ENCODE measurements around the gene GOLGA2. TPM values are rescaled to one million over a fixed set of nuclear protein-coding genes. Genes with fewer than 3 reads are reported as not detected.

Gene GOLGA2
- total RNA-seq, 1 donor from 2014 or later: 25.2 TPM

GRCh38 chr9:128292009-128292408, 16.2 kb upstream of the GOLGA2 start:
- Histone ChIP-seq H3K79me2 (ENCODE audit: low read depth) (no peaks in the 10 kb centered on the region), H3K36me3 (no peaks in the 10 kb centered on the region), H3K4me3 (no peak overlapping the region), H3K4me2 (no peak overlapping the region), H2AFZ (replicated peaks) (no peak overlapping the region), H3F3A (ENCODE audit: low read depth) (no peaks in the 10 kb centered on the region), H3K27ac (no peak overlapping the region), H3K27me3 (no peaks in the 10 kb centered on the region), H4K20me1 (ENCODE audit: low read depth) (no peaks in the 10 kb centered on the region), H3K9ac (no peak overlapping the region), H3K9me3 (ENCODE audit: low read depth) (no peaks in the 10 kb centered on the region), H3K4me1 (no peaks in the 10 kb centered on the region)
- no peaks in the 10 kb centered on the region for H3K27me3 Mint-ChIP-seq (ENCODE audit: insufficient read depth, low read depth)
- peaks cover 3% of the 10 kb centered on the region for H3K36me3 Mint-ChIP-seq
- H3K27ac Mint-ChIP-seq: no peak overlapping the region
- H3K4me1 Mint-ChIP-seq: peaks cover 7% of the 10 kb centered on the region
- no peak overlapping the region for H3K4me3 Mint-ChIP-seq
- DNase-seq (ENCODE audit: low spot score): no peak
- TF ChIP-seq EZH2 (IDR thresholded peaks at IDR 0.05) (no peak), CTCF (IDR thresholded peaks at IDR 0.05) (no peak)
- no peaks in the 10 kb centered on the region for H3K9me3 Mint-ChIP-seq

GRCh38 chr9:128288273-128289004, 12.6 kb upstream of the GOLGA2 start:
- Histone ChIP-seq H3K79me2 (ENCODE audit: low read depth) (no peaks in the 10 kb centered on the region), H3K36me3 (no peaks in the 10 kb centered on the region), H3K4me3 (no peak overlapping the region), H3K4me1 (no peaks in the 10 kb centered on the region), H3F3A (ENCODE audit: low read depth) (no peaks in the 10 kb centered on the region), H2AFZ (replicated peaks) (no peak overlapping the region), H4K20me1 (ENCODE audit: low read depth) (no peaks in the 10 kb centered on the region), H3K27me3 (no peaks in the 10 kb centered on the region), H3K4me2 (no peak overlapping the region), H3K27ac (no peak overlapping the region), H3K9ac (no peak overlapping the region), H3K9me3 (ENCODE audit: low read depth) (no peaks in the 10 kb centered on the region)
- H3K27me3 Mint-ChIP-seq (ENCODE audit: insufficient read depth, low read depth): peaks cover 3% of the 10 kb centered on the region
- H3K4me1 Mint-ChIP-seq: no peaks in the 10 kb centered on the region
- H3K36me3 Mint-ChIP-seq: peaks cover 3% of the 10 kb centered on the region
- DNase-seq (ENCODE audit: low spot score): no peak
- H3K4me3 Mint-ChIP-seq: no peak overlapping the region
- no peak overlapping the region for H3K27ac Mint-ChIP-seq
- TF ChIP-seq EZH2phosphoT487 (IDR thresholded peaks at IDR 0.05): no peak
- TF ChIP-seq CTCF (IDR thresholded peaks at IDR 0.05): no peak
- no peak for TF ChIP-seq EZH2 (IDR thresholded peaks at IDR 0.05)
- no peaks in the 10 kb centered on the region for H3K9me3 Mint-ChIP-seq

GRCh38 chr9:128286440-128286839, 10.6 kb upstream of the GOLGA2 start:
- H3K27me3 ChIP-seq: no peaks in the 10 kb centered on the region
- H4K20me1 ChIP-seq (ENCODE audit: low read depth): no peaks in the 10 kb centered on the region
- H3K27ac ChIP-seq: no peak overlapping the region
- H3K9ac ChIP-seq: no peak overlapping the region
- Mint-ChIP-seq H3K9me3 (no peaks in the 10 kb centered on the region), H3K4me1 (no peaks in the 10 kb centered on the region), H3K4me3 (peak overlapping the region; percentile 64), H3K36me3 (peaks cover 3% of the 10 kb centered on the region), H3K27me3 (ENCODE audit: insufficient read depth, low read depth) (peaks cover 3% of the 10 kb centered on the region), H3K27ac (no peak overlapping the region)
- H3K36me3 ChIP-seq: no peaks in the 10 kb centered on the region
- H3K79me2 ChIP-seq (ENCODE audit: low read depth): no peaks in the 10 kb centered on the region
- H2AFZ ChIP-seq (replicated peaks): no peak overlapping the region
- H3K4me3 ChIP-seq: no peak overlapping the region
- H3K4me1 ChIP-seq: no peaks in the 10 kb centered on the region
- H3K4me2 ChIP-seq: no peak overlapping the region
- H3F3A ChIP-seq (ENCODE audit: low read depth): no peaks in the 10 kb centered on the region
- no peak for DNase-seq (ENCODE audit: low spot score)
- H3K9me3 ChIP-seq (ENCODE audit: low read depth): no peaks in the 10 kb centered on the region
- no peak for TF ChIP-seq CTCF (IDR thresholded peaks at IDR 0.05)
- no peak for TF ChIP-seq EZH2phosphoT487 (IDR thresholded peaks at IDR 0.05)
- TF ChIP-seq EZH2 (IDR thresholded peaks at IDR 0.05): no peak

Data from neural progenitor cell (in vitro differentiated cells).